ENCODE measurements around the gene TNFRSF8. TPM values are rescaled to one million over a fixed set of nuclear protein-coding genes. Genes with fewer than 3 reads are reported as not detected.

Gene TNFRSF8
- polyA plus RNA-seq, 1 of the 3 experiments (the other 2 are of a cell fraction): 0.07 TPM

DNA sequence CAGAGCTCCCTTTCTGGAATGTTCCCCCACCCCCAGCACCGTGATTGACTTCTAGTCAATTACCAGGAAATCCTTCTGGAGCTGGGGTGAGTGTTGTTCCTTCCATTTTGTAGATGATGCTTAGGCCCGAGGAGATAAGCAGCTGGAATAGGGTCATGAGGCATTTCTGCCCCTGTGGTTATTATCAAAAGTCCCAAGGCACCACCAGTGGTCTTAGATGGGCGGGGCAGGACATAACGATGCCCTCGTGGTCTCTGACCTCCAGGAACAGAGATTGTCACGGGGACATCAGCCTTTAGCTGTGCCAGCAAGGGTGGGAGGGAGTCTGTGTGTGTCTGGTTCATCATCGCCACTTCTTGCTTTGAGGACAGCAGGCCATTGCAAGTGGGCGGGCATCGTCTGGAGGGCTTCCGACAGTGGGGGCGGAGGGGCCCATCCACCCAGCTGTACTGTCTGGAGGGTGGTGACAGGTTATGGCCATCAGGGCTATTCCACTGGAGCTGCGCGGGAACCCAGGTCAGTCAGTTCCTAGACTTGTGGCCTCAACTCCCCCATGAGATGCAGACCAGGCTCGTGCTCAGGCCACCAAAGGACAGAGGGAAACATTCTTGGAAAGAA, 22.6 kb downstream of the TNFRSF8 start:
- ChIA-PET POLR2A (no interaction called here), CTCF (interaction anchor here (0.8 kb wide), 1 partner anchor 14 kb away, joined by 3 read pairs; no protein-coding TSS in a partner anchor)
- Histone ChIP-seq H3K4me2 (no peak overlapping the region), H3K9me3 (no peaks in the 10 kb centered on the region), H4K20me1 (ENCODE audit: insufficient read depth) (no peaks in the 10 kb centered on the region), H3K27me3 (ENCODE audit: insufficient read depth) (no peaks in the 10 kb centered on the region), H3K9ac (no peak overlapping the region), H2AFZ (ENCODE audit: low read depth) (no peak overlapping the region), H3K4me3 (ENCODE audit: low read depth in 2 of 2, low read length in 1 of 2) (no peak overlapping the region), H3K9me2 (no peaks in the 10 kb centered on the region), H3K79me2 (ENCODE audit: insufficient read depth) (no peaks in the 10 kb centered on the region), H3K4me1 (ENCODE audit: control insufficient read depth in 1 of 2, insufficient read depth in 2 of 2, low read depth in 1 of 2, low read length in 1 of 2) (no peaks in the 10 kb centered on the region), H3F3A (replicated peaks; ENCODE audit: insufficient read depth) (no peaks in the 10 kb centered on the region), H3K27ac (ENCODE audit: low read depth in 2 of 2, low read length in 1 of 2) (no peak overlapping the region), H3K36me3 (replicated peaks in 1 of 2; ENCODE audit: control insufficient read depth in 1 of 2, insufficient read depth in 2 of 2, low read length in 1 of 2) (no peaks in the 10 kb centered on the region)
- 52% methylated on average over 14 of the region's 14 CpGs for WGBS (ENCODE audit: low lambda C conversion rate)
- no peak for TF ChIP-seq RAD21 (IDR thresholded peaks at IDR 0.05; ENCODE audit: low read length)
- TF ChIP-seq, protein P1, sequence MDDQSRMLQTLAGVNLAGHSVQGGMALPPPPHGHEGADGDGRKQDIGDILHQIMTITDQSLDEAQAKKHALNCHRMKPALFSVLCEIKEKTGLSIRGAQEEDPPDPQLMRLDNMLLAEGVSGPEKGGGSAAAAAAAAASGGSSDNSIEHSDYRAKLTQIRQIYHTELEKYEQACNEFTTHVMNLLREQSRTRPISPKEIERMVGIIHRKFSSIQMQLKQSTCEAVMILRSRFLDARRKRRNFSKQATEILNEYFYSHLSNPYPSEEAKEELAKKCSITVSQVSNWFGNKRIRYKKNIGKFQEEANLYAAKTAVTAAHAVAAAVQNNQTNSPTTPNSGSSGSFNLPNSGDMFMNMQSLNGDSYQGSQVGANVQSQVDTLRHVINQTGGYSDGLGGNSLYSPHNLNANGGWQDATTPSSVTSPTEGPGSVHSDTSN (IDR thresholded peaks at IDR 0.05): no peak
- TF ChIP-seq, protein P2, sequence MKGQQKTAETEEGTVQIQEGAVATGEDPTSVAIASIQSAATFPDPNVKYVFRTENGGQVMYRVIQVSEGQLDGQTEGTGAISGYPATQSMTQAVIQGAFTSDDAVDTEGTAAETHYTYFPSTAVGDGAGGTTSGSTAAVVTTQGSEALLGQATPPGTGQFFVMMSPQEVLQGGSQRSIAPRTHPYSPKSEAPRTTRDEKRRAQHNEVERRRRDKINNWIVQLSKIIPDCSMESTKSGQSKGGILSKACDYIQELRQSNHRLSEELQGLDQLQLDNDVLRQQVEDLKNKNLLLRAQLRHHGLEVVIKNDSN (IDR thresholded peaks at IDR 0.05; ENCODE audit: borderline replicate concordance, low read depth): no peak
- no peak for TF ChIP-seq RFX5 (IDR thresholded peaks at IDR 0.05; ENCODE audit: low read length)
- TF ChIP-seq TEAD4 (IDR thresholded peaks at IDR 0.05; ENCODE audit: borderline replicate concordance, insufficient read depth): no peak
- TF ChIP-seq, protein P3, sequence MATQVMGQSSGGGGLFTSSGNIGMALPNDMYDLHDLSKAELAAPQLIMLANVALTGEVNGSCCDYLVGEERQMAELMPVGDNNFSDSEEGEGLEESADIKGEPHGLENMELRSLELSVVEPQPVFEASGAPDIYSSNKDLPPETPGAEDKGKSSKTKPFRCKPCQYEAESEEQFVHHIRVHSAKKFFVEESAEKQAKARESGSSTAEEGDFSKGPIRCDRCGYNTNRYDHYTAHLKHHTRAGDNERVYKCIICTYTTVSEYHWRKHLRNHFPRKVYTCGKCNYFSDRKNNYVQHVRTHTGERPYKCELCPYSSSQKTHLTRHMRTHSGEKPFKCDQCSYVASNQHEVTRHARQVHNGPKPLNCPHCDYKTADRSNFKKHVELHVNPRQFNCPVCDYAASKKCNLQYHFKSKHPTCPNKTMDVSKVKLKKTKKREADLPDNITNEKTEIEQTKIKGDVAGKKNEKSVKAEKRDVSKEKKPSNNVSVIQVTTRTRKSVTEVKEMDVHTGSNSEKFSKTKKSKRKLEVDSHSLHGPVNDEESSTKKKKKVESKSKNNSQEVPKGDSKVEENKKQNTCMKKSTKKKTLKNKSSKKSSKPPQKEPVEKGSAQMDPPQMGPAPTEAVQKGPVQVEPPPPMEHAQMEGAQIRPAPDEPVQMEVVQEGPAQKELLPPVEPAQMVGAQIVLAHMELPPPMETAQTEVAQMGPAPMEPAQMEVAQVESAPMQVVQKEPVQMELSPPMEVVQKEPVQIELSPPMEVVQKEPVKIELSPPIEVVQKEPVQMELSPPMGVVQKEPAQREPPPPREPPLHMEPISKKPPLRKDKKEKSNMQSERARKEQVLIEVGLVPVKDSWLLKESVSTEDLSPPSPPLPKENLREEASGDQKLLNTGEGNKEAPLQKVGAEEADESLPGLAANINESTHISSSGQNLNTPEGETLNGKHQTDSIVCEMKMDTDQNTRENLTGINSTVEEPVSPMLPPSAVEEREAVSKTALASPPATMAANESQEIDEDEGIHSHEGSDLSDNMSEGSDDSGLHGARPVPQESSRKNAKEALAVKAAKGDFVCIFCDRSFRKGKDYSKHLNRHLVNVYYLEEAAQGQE (IDR thresholded peaks at IDR 0.05; ENCODE audit: low read depth, low read length): no peak
- TF ChIP-seq, protein P4, sequence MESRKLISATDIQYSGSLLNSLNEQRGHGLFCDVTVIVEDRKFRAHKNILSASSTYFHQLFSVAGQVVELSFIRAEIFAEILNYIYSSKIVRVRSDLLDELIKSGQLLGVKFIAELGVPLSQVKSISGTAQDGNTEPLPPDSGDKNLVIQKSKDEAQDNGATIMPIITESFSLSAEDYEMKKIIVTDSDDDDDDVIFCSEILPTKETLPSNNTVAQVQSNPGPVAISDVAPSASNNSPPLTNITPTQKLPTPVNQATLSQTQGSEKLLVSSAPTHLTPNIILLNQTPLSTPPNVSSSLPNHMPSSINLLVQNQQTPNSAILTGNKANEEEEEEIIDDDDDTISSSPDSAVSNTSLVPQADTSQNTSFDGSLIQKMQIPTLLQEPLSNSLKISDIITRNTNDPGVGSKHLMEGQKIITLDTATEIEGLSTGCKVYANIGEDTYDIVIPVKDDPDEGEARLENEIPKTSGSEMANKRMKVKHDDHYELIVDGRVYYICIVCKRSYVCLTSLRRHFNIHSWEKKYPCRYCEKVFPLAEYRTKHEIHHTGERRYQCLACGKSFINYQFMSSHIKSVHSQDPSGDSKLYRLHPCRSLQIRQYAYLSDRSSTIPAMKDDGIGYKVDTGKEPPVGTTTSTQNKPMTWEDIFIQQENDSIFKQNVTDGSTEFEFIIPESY (IDR thresholded peaks at IDR 0.05; ENCODE audit: borderline replicate concordance, low read depth): no peak
- no peak for TF ChIP-seq POLR2AphosphoS5 (IDR thresholded peaks at IDR 0.05; ENCODE audit: low read depth, low read length)
- TF ChIP-seq TCF12 (IDR thresholded peaks at IDR 0.05): no peak
- TF ChIP-seq, protein P5, sequence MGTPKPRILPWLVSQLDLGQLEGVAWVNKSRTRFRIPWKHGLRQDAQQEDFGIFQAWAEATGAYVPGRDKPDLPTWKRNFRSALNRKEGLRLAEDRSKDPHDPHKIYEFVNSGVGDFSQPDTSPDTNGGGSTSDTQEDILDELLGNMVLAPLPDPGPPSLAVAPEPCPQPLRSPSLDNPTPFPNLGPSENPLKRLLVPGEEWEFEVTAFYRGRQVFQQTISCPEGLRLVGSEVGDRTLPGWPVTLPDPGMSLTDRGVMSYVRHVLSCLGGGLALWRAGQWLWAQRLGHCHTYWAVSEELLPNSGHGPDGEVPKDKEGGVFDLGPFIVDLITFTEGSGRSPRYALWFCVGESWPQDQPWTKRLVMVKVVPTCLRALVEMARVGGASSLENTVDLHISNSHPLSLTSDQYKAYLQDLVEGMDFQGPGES (IDR thresholded peaks at IDR 0.05; ENCODE audit: low read depth, low read length): no peak
- TF ChIP-seq, protein P6, sequence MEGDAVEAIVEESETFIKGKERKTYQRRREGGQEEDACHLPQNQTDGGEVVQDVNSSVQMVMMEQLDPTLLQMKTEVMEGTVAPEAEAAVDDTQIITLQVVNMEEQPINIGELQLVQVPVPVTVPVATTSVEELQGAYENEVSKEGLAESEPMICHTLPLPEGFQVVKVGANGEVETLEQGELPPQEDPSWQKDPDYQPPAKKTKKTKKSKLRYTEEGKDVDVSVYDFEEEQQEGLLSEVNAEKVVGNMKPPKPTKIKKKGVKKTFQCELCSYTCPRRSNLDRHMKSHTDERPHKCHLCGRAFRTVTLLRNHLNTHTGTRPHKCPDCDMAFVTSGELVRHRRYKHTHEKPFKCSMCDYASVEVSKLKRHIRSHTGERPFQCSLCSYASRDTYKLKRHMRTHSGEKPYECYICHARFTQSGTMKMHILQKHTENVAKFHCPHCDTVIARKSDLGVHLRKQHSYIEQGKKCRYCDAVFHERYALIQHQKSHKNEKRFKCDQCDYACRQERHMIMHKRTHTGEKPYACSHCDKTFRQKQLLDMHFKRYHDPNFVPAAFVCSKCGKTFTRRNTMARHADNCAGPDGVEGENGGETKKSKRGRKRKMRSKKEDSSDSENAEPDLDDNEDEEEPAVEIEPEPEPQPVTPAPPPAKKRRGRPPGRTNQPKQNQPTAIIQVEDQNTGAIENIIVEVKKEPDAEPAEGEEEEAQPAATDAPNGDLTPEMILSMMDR (IDR thresholded peaks at IDR 0.05): no peak
- no peak for TF ChIP-seq SIN3A (IDR thresholded peaks at IDR 0.05; ENCODE audit: borderline replicate concordance, low read depth, low read length)
- no peak for TF ChIP-seq GABPA (IDR thresholded peaks at IDR 0.05; ENCODE audit: low read depth)
- TF ChIP-seq FOXM1 (IDR thresholded peaks at IDR 0.05; ENCODE audit: low read depth): no peak
- TF ChIP-seq, protein P7, sequence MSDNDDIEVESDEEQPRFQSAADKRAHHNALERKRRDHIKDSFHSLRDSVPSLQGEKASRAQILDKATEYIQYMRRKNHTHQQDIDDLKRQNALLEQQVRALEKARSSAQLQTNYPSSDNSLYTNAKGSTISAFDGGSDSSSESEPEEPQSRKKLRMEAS (IDR thresholded peaks at IDR 0.05; ENCODE audit: low read depth): no peak
- no peak for TF ChIP-seq FOXJ3 (CRISPR knock-in tag; IDR thresholded peaks at IDR 0.05)
- no peak for TF ChIP-seq CHD2 (IDR thresholded peaks at IDR 0.05; ENCODE audit: low read length, partially characterized antibody)
- DNase-seq: no peak
